LoVo (cell line): ENCODE measurements around the gene AFF3.

ENCODE experiments used
- DNase-seq: peaks from one replicate; pipeline ENCODE4 v3.0.0-alpha.2; 2016; ENCODE audit warnings: low spot score

The AFF3 gene

GRCh38 chr2:99659874-99660273 lies 482.5 kb downstream of the AFF3 start:
- no peak for DNase-seq

- no peak for DNase-seq
These were observed 484.6 kb downstream of the AFF3 start for GRCh38 chr2:99657691-99658258.

- DNase-seq = no peak
These were observed 485.4 kb downstream of the AFF3 start for GRCh38 chr2:99656994-99657393.

GRCh38 chr2:99653433-99653832 lies 489.0 kb downstream of the AFF3 start:
- no peak for DNase-seq

- DNase-seq = no peak
These were observed 489.5 kb downstream of the AFF3 start for GRCh38 chr2:99652862-99653261.

GRCh38 chr2:99651930-99652670 lies 490.3 kb downstream of the AFF3 start:
- DNase-seq = no peak

GRCh38 chr2:99648906-99649789 lies 493.2 kb downstream of the AFF3 start:
- DNase-seq = no peak

GRCh38 chr2:99648178-99648844 lies 494.1 kb downstream of the AFF3 start:
- no peak for DNase-seq

GRCh38 chr2:99645960-99646359 lies 496.4 kb downstream of the AFF3 start:
- DNase-seq = no peak

- DNase-seq = no peak
These were observed 498.0 kb downstream of the AFF3 start for GRCh38 chr2:99644419-99644787.

- no peak for DNase-seq
These were observed 498.5 kb downstream of the AFF3 start for GRCh38 chr2:99643787-99644418.

- DNase-seq = no peak
These were observed 500.4 kb downstream of the AFF3 start for GRCh38 chr2:99641999-99642398.

- DNase-seq = no peak
These were observed 501.7 kb downstream of the AFF3 start for GRCh38 chr2:99640635-99641151.

GRCh38 chr2:99638791-99639190 lies 503.6 kb downstream of the AFF3 start:
- DNase-seq = no peak

GRCh38 chr2:99637159-99637697 lies 505.2 kb downstream of the AFF3 start:
- no peak for DNase-seq

- DNase-seq = no peak
These were observed 506.0 kb downstream of the AFF3 start for GRCh38 chr2:99636144-99637034.

- DNase-seq = no peak
These were observed 506.7 kb downstream of the AFF3 start for GRCh38 chr2:99635710-99636109.

- no peak for DNase-seq
These were observed 508.2 kb downstream of the AFF3 start for GRCh38 chr2:99634234-99634633.

- no peak for DNase-seq
These were observed 510.7 kb downstream of the AFF3 start for GRCh38 chr2:99631700-99632099.

- DNase-seq = no peak
These were observed 513.1 kb downstream of the AFF3 start for GRCh38 chr2:99629320-99629719.
